K562 (cell line): Measurements from ENCODE around the gene COL4A2. TPM values are rescaled to one million over a fixed set of nuclear protein-coding genes. Genes with fewer than 3 reads are reported as not detected.

Experiments
- ATAC-seq: fragments of 200-7000 bp; cut with Tn5 transposase; 3 replicates; pipeline ENCODE4 v1.9.1; 2020; ENCODE audit warnings: moderate library complexity
- BruUV-seq: library from RNA; stranded (reverse); fragments of 400-500 nt; replicated peaks from 2 replicates; lab custom pipeline; 2021; lab: Mats Ljungman, UMichigan
- CTCF ChIA-PET: fragments of 300-600 bp; formaldehyde crosslinking; extraction: SDS; loops from one replicate; lab custom pipeline; 2021; ENCODE audit warnings: low intra/inter-chr PET ratio; lab: Yijun Ruan, JAX
- POLR2A ChIA-PET: fragments of 300-600, 350-650 bp; sonication (Branson Sonifier 250); formaldehyde crosslinking; extraction: SDS; loops from one replicate; lab custom pipeline; 2021; ENCODE audit warnings: antibody characterized with exemption, inconsistent platforms; lab: Yijun Ruan, JAX
- DNase-seq, 4 experiments: peaks; one replicate each; pipeline versions ENCODE4 v3.0.0 to v3.0.0-alpha.2; 2011 to 2018; ENCODE audit warnings: low spot score in 3 of 4, mixed read lengths in 3 of 4; ENCODE audit errors: extremely low read depth in 1 of 4
- FAIRE-seq: peaks from 2 replicates; lab custom pipeline; 2011; peaks lifted over from hg19 to GRCh38; lab: Jason Lieb, UNC
- H2AFZ ChIP-seq: 2 replicates; pipeline ENCODE4 v1.6.0; 2011; ENCODE audit warnings: low read depth, low read length, control low read depth, inconsistent platforms
- H3K27ac ChIP-seq: fragments of 200-600 bp; 3 replicates; pipeline ENCODE4 v1.8.0; 2011; ENCODE audit warnings: low read depth, mild to moderate bottlenecking, control low read depth, inconsistent platforms, low read length, moderate library complexity, mixed read lengths; ENCODE audit errors: extremely low read depth
- H3K27me3 ChIP-seq, 2 experiments: fragments of 300-600 bp in 1 of 2; 2 replicates in 1 of 2; 3 replicates in 1 of 2; pipeline versions ENCODE4 v1.6.0 to v1.8.0; 2011; ENCODE audit warnings: inconsistent platforms in 2 of 2, low read length in 2 of 2, mild to moderate bottlenecking in 1 of 2, mixed read lengths in 1 of 2, moderate library complexity in 1 of 2; ENCODE audit not compliant: control insufficient read depth in 2 of 2, insufficient read depth in 2 of 2
- H3K36me3 ChIP-seq: fragments of 300-600 bp; 3 replicates; pipeline ENCODE4 v1.8.0; 2011; ENCODE audit warnings: mild to moderate bottlenecking, low read length, inconsistent platforms; ENCODE audit not compliant: control insufficient read depth, insufficient read depth
- H3K4me1 ChIP-seq, 2 experiments: fragments of 200-600 bp in 1 of 2; replicated peaks in 1 of 2; 2 replicates in 1 of 2; 3 replicates in 1 of 2; pipeline versions ENCODE4 v1.5.1 to v1.8.0; 2011; ENCODE audit warnings: inconsistent platforms in 2 of 2, low read length in 2 of 2, mild to moderate bottlenecking in 1 of 2, mixed read lengths in 1 of 2, moderate library complexity in 1 of 2; ENCODE audit not compliant: control insufficient read depth in 2 of 2, insufficient read depth in 2 of 2
- H3K4me2 ChIP-seq: 2 replicates; pipeline ENCODE4 v1.6.1; 2011; ENCODE audit warnings: low read length, control low read depth, inconsistent platforms, mixed read lengths; ENCODE audit not compliant: insufficient read depth
- H3K4me3 ChIP-seq: fragments of 200-600 bp; sonication (generic), shearing (Covaris generic); 2 replicates; pipeline ENCODE4 v1.5.1; 2016; ENCODE audit warnings: control low read depth, inconsistent platforms
- H3K79me2 ChIP-seq: fragments of 200-600 bp; 3 replicates; pipeline ENCODE4 v1.8.0; 2011; ENCODE audit warnings: low read length, inconsistent platforms; ENCODE audit not compliant: control insufficient read depth, insufficient read depth
- H3K9ac ChIP-seq, 2 experiments: 2 replicates each; pipeline versions ENCODE4 v1.6.0 to v1.6.1; 2011; ENCODE audit warnings: low read depth in 2 of 2, low read length in 2 of 2, control low read depth in 1 of 2, inconsistent platforms in 1 of 2, mild to moderate bottlenecking in 1 of 2, mixed read lengths in 1 of 2; ENCODE audit not compliant: insufficient read depth in 1 of 2
- H3K9me1 ChIP-seq: one replicate; pipeline ENCODE4 v1.6.0; 2011; ENCODE audit warnings: inconsistent platforms, mild to moderate bottlenecking, low read length, moderate library complexity; ENCODE audit not compliant: control insufficient read depth, insufficient read depth
- H3K9me3 ChIP-seq: replicated peaks from 2 replicates; pipeline ENCODE4 v1.5.1; 2011; ENCODE audit warnings: low read depth, low read length, inconsistent platforms; ENCODE audit not compliant: control insufficient read depth, insufficient read depth
- H4K20me1 ChIP-seq: replicated peaks from 2 replicates; pipeline ENCODE4 v1.6.1; 2011; ENCODE audit warnings: low read length, inconsistent platforms, mixed read lengths; ENCODE audit not compliant: control insufficient read depth, insufficient read depth
- RCOR1 ChIP-seq, 2 experiments: IDR thresholded peaks; 2 replicates each; pipeline ENCODE4 v1.6.1; 2012; ENCODE audit warnings: low read depth in 2 of 2, low read length in 2 of 2, borderline replicate concordance in 1 of 2, improper control_type of control experiment in 1 of 2
- ZNF696 ChIP-seq: fragments of 250-450 bp; sonication (Bioruptor Pico); conservative IDR thresholded peaks from 2 replicates; pipeline ENCODE4 v1.4.0; 2020; ENCODE audit warnings: mild to moderate bottlenecking, moderate library complexity
- WGBS: fragments of 100-300 bp; shearing (Covaris generic); methylation state at CpG from one replicate; pipeline ENCODE4 v1.1.6; 2016; ENCODE audit warnings: low coverage, mixed read lengths; ENCODE audit not compliant: insufficient coverage; ENCODE audit errors: missing lambda C conversion rate; 5-methylcytosine and 5-hydroxymethylcytosine counted together
- in situ Hi-C: fragments of 300-500 bp; cut with MboI; formaldehyde crosslinking; loops from 4 replicates; pipeline ENCODE4 v1.15.0; 2018; ENCODE audit warnings: inconsistent platforms, mixed read lengths
- intact Hi-C: fragments of 100-400 bp; cut with micrococcal nuclease; formaldehyde crosslinking; loops from 2 replicates; pipeline ENCODE4 v1.14.2; 2022
- polyA plus RNA-seq, 8 experiments: library from polyadenylated mRNA; depleted of rRNA in 4 of 8; stranded (reverse) in 5 of 8; unstranded in 3 of 8; fragments of >200 nt; fragmentation: Nextera tagmentation in 2 of 8; fragmentation: Illumina TruSeq in 1 of 8; extraction: Ambion mirVana in 2 of 8; extraction: Trizol in 1 of 8; gene quantifications; 2 replicates each; pipeline versions ENCODE4 v1.2.1 to v1.2.3, GENCODE V29; 2011 to 2014; ENCODE audit warnings: inconsistent platforms in 1 of 8, missing spikeins in 1 of 8
- total RNA-seq, 7 experiments: library from RNA; depleted of rRNA in 6 of 7; stranded (reverse); fragments of >200 nt in 6 of 7; fragmentation: Illumina TruSeq in 2 of 7; extraction: Trizol in 2 of 7; gene quantifications; 2 replicates each; pipeline versions ENCODE4 v1.2.1 to v1.2.3, GENCODE V29; 2011 to 2021; ENCODE audit warnings: low replicate concordance in 1 of 7

The COL4A2 gene
- total and polyA plus RNA-seq, 9 of the 15 experiments (the other 6 are each of a cell fraction or from before 2014, with no cell fraction given), result 0.13 to 15.2 (median 8.1) TPM

- DNase-seq (no peak), ATAC-seq (no peak), FAIRE-seq (no peak)
- H2AFZ ChIP-seq, result no peak overlapping the region
- H3K9ac ChIP-seq, result no peak overlapping the region
- no peak for TF ChIP-seq RCOR1 (IDR thresholded peaks at IDR 0.05; ENCODE audit: borderline replicate concordance in 1 of 2, low read depth in 2 of 2, low read length in 2 of 2)
- TF ChIP-seq ZNF696, result no peak
- H3K4me1 ChIP-seq, result no peaks in the 10 kb centered on the region; a peak in 1 of 5 replicates
- H3K27me3 ChIP-seq, result peaks cover 8 to 59% of the 10 kb centered on the region in 2 experiments
- no peak overlapping the region for H3K4me3 ChIP-seq
- no peak overlapping the region for H3K27ac ChIP-seq
- H3K79me2 ChIP-seq, result no peaks in the 10 kb centered on the region
- BruUV-seq, result no TSS peak
- CTCF ChIA-PET, result no interaction called here
- no peaks in the 10 kb centered on the region for H4K20me1 ChIP-seq
- no peak overlapping the region for H3K4me2 ChIP-seq
- POLR2A ChIA-PET, result no interaction called here
- intact Hi-C loops, result no loop called here
- H3K9me3 ChIP-seq, result no peaks in the 10 kb centered on the region
- WGBS, result 1% methylated on average over 9 of the region's 14 CpGs
- no peaks in the 10 kb centered on the region for H3K36me3 ChIP-seq
- no peaks in the 10 kb centered on the region for H3K9me1 ChIP-seq
- in situ Hi-C loops, result no loop called here
These were observed 3.7 kb downstream of the COL4A2 start for GRCh38 chr13:110310541-110311442.
